DND-41 (cell line): Measurements from ENCODE around the gene PPP1R16B.

Source experiments
- EZH2 ChIP-seq: IDR thresholded peaks from 3 replicates; pipeline ENCODE4 v1.6.1; 2012; ENCODE audit warnings: borderline replicate concordance, low read depth, mild to moderate bottlenecking, moderate library complexity, low read length, inconsistent platforms; ENCODE audit not compliant: severe bottlenecking
- TF ChIP-seq, protein P1 (sequence below): IDR thresholded peaks from 2 replicates; pipeline ENCODE4 v1.5.1; 2012; ENCODE audit warnings: borderline replicate concordance, low read length, moderate library complexity, mild to moderate bottlenecking; ENCODE audit not compliant: poor library complexity, severe bottlenecking; ENCODE audit errors: extremely low read depth

DNA sequence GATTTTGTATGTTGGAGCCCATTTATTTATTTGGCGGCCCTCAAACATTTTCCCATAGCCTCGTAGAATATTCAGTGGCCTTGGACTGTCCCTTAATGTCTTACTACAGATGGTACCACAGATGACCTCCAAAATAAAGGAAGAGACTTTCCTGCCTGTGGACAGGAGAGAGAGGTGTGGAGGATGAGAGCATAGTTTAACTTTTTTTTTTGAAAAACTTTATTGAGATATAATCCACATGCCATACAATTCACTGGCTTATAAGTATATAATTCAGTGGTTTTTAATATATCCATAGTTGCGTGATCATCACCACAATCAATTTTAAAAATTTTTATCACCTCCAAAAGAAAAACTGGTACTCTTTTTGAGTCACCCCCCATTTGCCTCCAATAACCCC is 4.6 kb upstream of the PPP1R16B start:
- TF ChIP-seq, protein P1, sequence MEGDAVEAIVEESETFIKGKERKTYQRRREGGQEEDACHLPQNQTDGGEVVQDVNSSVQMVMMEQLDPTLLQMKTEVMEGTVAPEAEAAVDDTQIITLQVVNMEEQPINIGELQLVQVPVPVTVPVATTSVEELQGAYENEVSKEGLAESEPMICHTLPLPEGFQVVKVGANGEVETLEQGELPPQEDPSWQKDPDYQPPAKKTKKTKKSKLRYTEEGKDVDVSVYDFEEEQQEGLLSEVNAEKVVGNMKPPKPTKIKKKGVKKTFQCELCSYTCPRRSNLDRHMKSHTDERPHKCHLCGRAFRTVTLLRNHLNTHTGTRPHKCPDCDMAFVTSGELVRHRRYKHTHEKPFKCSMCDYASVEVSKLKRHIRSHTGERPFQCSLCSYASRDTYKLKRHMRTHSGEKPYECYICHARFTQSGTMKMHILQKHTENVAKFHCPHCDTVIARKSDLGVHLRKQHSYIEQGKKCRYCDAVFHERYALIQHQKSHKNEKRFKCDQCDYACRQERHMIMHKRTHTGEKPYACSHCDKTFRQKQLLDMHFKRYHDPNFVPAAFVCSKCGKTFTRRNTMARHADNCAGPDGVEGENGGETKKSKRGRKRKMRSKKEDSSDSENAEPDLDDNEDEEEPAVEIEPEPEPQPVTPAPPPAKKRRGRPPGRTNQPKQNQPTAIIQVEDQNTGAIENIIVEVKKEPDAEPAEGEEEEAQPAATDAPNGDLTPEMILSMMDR: no peak
- no peak for TF ChIP-seq EZH2
